H1 (cell line): ENCODE measurements around the gene MSTO1. TPM values are rescaled to one million over a fixed set of nuclear protein-coding genes. Genes with fewer than 3 reads are reported as not detected.
"Not testable (repeated sequence)": the region's sequence is repeated elsewhere in the genome, so short reads cannot be mapped to it uniquely, and the experiment has no call there.

Source experiments
- CTCF ChIA-PET: fragments of 300-600 bp; sonication (Branson Sonifier 250); formaldehyde crosslinking; loops from one replicate; lab custom pipeline; 2021; ENCODE audit not compliant: partially characterized antibody; lab: Charles Lee
- POLR2A ChIA-PET: fragments of 300-600 bp; sonication (Branson Sonifier 250); formaldehyde crosslinking; loops from one replicate; lab custom pipeline; 2021; ENCODE audit warnings: inconsistent platforms; ENCODE audit not compliant: partially characterized antibody; lab: Charles Lee
- DNase-seq, 2 experiments: peaks; one replicate each; pipeline versions ENCODE4 v3.0.0 to v3.0.0-alpha.2; 2010 to 2022; ENCODE audit warnings: low spot score in 2 of 2, low read depth in 1 of 2, mixed read lengths in 1 of 2
- FAIRE-seq: peaks from 2 replicates; lab custom pipeline; 2011; peaks lifted over from hg19 to GRCh38; lab: Jason Lieb, UNC
- H2AFZ ChIP-seq: 2 replicates; pipeline ENCODE4 v1.8.1; 2012; ENCODE audit warnings: low read length, inconsistent platforms
- H2AK5ac ChIP-seq: 2 replicates; pipeline ENCODE4 v1.6.1; 2013; ENCODE audit warnings: low read depth, low read length
- H2BK120ac ChIP-seq: replicated peaks from 2 replicates; pipeline ENCODE3; 2013; ENCODE audit warnings: low read depth, low read length, inconsistent platforms
- H2BK12ac ChIP-seq: 2 replicates; pipeline ENCODE4 v1.6.1; 2013; ENCODE audit warnings: low read depth, low read length
- H2BK15ac ChIP-seq: 2 replicates; pipeline ENCODE4 v1.6.1; 2013; ENCODE audit warnings: low read length
- H2BK20ac ChIP-seq: 2 replicates; pipeline ENCODE4 v1.6.1; 2013; ENCODE audit warnings: low read length
- H2BK5ac ChIP-seq: 2 replicates; pipeline ENCODE4 v1.6.1; 2013; ENCODE audit warnings: low read depth, low read length
- H3K14ac ChIP-seq: 2 replicates; pipeline ENCODE4 v1.6.1; 2013; ENCODE audit warnings: inconsistent platforms; ENCODE audit not compliant: insufficient read length
- H3K18ac ChIP-seq: 2 replicates; pipeline ENCODE4 v1.6.1; 2013; ENCODE audit warnings: low read length; ENCODE audit errors: extremely low read depth
- H3K23ac ChIP-seq: 2 replicates; pipeline ENCODE4 v1.6.1; 2013; ENCODE audit warnings: inconsistent platforms; ENCODE audit not compliant: insufficient read length
- H3K23me2 ChIP-seq: 2 replicates; pipeline ENCODE4 v1.6.1; 2013; ENCODE audit warnings: low read depth, low read length
- H3K27ac ChIP-seq: 2 replicates; pipeline ENCODE4 v1.6.1; 2011; ENCODE audit warnings: low read depth, low read length, inconsistent platforms
- H3K27me3 ChIP-seq, 4 experiments: replicated peaks in 1 of 4; 1 replicate in 1 of 4; 2 replicates in 3 of 4; pipeline versions ENCODE4 v1.6.1 to v1.8.1; 2011 to 2013; ENCODE audit warnings: low read length in 3 of 4, mild to moderate bottlenecking in 3 of 4, inconsistent platforms in 2 of 4, mixed read lengths in 2 of 4, moderate library complexity in 1 of 4; ENCODE audit not compliant: control insufficient read depth in 3 of 4, insufficient read depth in 3 of 4; ENCODE audit errors: extremely low read depth in 1 of 4
- H3K36me3 ChIP-seq, 4 experiments: 2 replicates each; pipeline versions ENCODE4 v1.6.1 to v1.8.1; 2011 to 2013; ENCODE audit warnings: mild to moderate bottlenecking in 4 of 4, low read length in 3 of 4, moderate library complexity in 2 of 4, control low read depth in 1 of 4, inconsistent platforms in 1 of 4; ENCODE audit not compliant: insufficient read depth in 4 of 4, control insufficient read depth in 2 of 4
- H3K4ac ChIP-seq: replicated peaks from 2 replicates; pipeline ENCODE3; 2013; ENCODE audit warnings: low read length, low read depth, mixed read lengths, inconsistent platforms; ENCODE audit not compliant: insufficient read length
- H3K4me1 ChIP-seq, 4 experiments: replicated peaks in 1 of 4; 1 replicate in 1 of 4; 2 replicates in 3 of 4; pipeline versions ENCODE4 v1.6.1 to v1.8.1; 2011 to 2013; ENCODE audit warnings: low read length in 3 of 4, inconsistent platforms in 2 of 4, mixed read lengths in 1 of 4; ENCODE audit not compliant: insufficient read depth in 4 of 4, control insufficient read depth in 3 of 4
- H3K4me2 ChIP-seq, 2 experiments: 2 replicates each; pipeline versions ENCODE4 v1.6.1 to v1.8.1; 2011 to 2013; ENCODE audit warnings: low read depth in 2 of 2, low read length in 2 of 2, control low read depth in 1 of 2, inconsistent platforms in 1 of 2, mild to moderate bottlenecking in 1 of 2; ENCODE audit not compliant: insufficient read depth in 1 of 2
- H3K4me3 ChIP-seq, 4 experiments: fragments of 200-600, 300-600 bp in 1 of 4; sonication (generic), shearing (Covaris generic), sonication (Bioruptor Twin) in 1 of 4; 2 replicates each; pipeline versions ENCODE4 v1.5.1 to v1.8.1; 2011 to 2016; ENCODE audit warnings: low read length in 4 of 4, low read depth in 3 of 4, control low read depth in 2 of 4, inconsistent platforms in 2 of 4, mild to moderate bottlenecking in 2 of 4, mixed read lengths in 1 of 4, moderate library complexity in 1 of 4; ENCODE audit not compliant: insufficient read depth in 2 of 4; ENCODE audit errors: extremely low read depth in 1 of 4
- H3K56ac ChIP-seq: replicated peaks from 2 replicates; pipeline ENCODE3; 2013; ENCODE audit warnings: low read depth, mild to moderate bottlenecking, mixed read lengths, low read length, inconsistent platforms; ENCODE audit not compliant: insufficient read length
- H3K79me1 ChIP-seq: 2 replicates; pipeline ENCODE4 v1.6.1; 2013; ENCODE audit warnings: low read depth, low read length, control low read depth
- H3K79me2 ChIP-seq, 2 experiments: 2 replicates each; pipeline versions ENCODE4 v1.6.1 to v1.8.1; 2012 to 2013; ENCODE audit warnings: low read length in 2 of 2, mild to moderate bottlenecking in 2 of 2, inconsistent platforms in 1 of 2; ENCODE audit not compliant: insufficient read depth in 2 of 2, control insufficient read depth in 1 of 2
- H3K9ac ChIP-seq, 4 experiments: replicated peaks in 1 of 4; 1 replicate in 1 of 4; 2 replicates in 3 of 4; pipeline versions ENCODE4 v1.6.1 to v1.8.1; 2011 to 2013; ENCODE audit warnings: low read depth in 3 of 4, low read length in 3 of 4, control low read depth in 2 of 4, mild to moderate bottlenecking in 2 of 4, moderate library complexity in 2 of 4, inconsistent platforms in 1 of 4; ENCODE audit errors: extremely low read depth in 1 of 4
- H3K9me3 ChIP-seq, 2 experiments: 2 replicates each; pipeline versions ENCODE4 v1.6.1 to v1.8.1; 2012 to 2013; ENCODE audit warnings: mild to moderate bottlenecking in 2 of 2, moderate library complexity in 2 of 2, control low read depth in 1 of 2, inconsistent platforms in 1 of 2, low read depth in 1 of 2, low read length in 1 of 2, mixed read lengths in 1 of 2; ENCODE audit not compliant: insufficient read depth in 2 of 2
- H4K20me1 ChIP-seq, 2 experiments: replicated peaks in 1 of 2; 2 replicates each; pipeline versions ENCODE3 to v1.8.1; 2011 to 2013; ENCODE audit warnings: inconsistent platforms in 2 of 2, low read length in 2 of 2, mild to moderate bottlenecking in 1 of 2; ENCODE audit not compliant: insufficient read depth in 2 of 2, control insufficient read depth in 1 of 2
- H4K5ac ChIP-seq: 2 replicates; pipeline ENCODE4 v1.6.1; 2013; ENCODE audit warnings: low read length, low read depth, mixed read lengths, inconsistent platforms; ENCODE audit not compliant: insufficient read length
- H4K8ac ChIP-seq: 2 replicates; pipeline ENCODE4 v1.8.0; 2013; ENCODE audit warnings: mild to moderate bottlenecking, moderate library complexity, low read length, inconsistent platforms; ENCODE audit not compliant: insufficient read depth; ENCODE audit errors: extremely low read depth
- H4K91ac ChIP-seq: replicated peaks from 2 replicates; pipeline ENCODE3; 2013; ENCODE audit warnings: low read length, mixed read lengths, inconsistent platforms; ENCODE audit not compliant: insufficient read length
- WGBS, 2 experiments: shearing (Covaris generic) in 1 of 2; methylation state at CpG; one replicate each; pipeline versions ENCODE4 v1.1.6 to v1.1.7; 2013 to 2015; ENCODE audit warnings: low lambda C conversion rate in 2 of 2, mixed read lengths in 2 of 2, inconsistent platforms in 1 of 2, low coverage in 1 of 2, missing lambda C conversion rate in 1 of 2; ENCODE audit not compliant: insufficient replicate concordance in 2 of 2, insufficient coverage in 1 of 2, insufficient read length in 1 of 2; ENCODE audit errors: extremely low coverage in 1 of 2, missing lambda C conversion rate in 1 of 2; 5-methylcytosine and 5-hydroxymethylcytosine counted together
- polyA plus RNA-seq, 7 experiments: library from polyadenylated mRNA; depleted of rRNA in 3 of 7; stranded (reverse) in 5 of 7; unstranded in 2 of 7; fragments of >200 nt in 5 of 7; fragments of 200-250 nt in 2 of 7; gene quantifications; 1 replicate in 5 of 7; 2 replicates in 1 of 7; 4 replicates in 1 of 7; pipeline versions ENCODE4 v1.2.1 to v1.2.3, GENCODE V29; 2011 to 2013; ENCODE audit warnings: missing spikeins in 2 of 7, mixed read lengths in 2 of 7
- total RNA-seq: library from RNA; stranded (reverse); fragmentation: NEBNext Ultra II Directional; extraction: Animal tissue kit (Norgen Biotek cat#: 25700); gene quantifications from 2 replicates; pipeline ENCODE4 v1.2.1, GENCODE V29; 2021

Gene MSTO1
- total and polyA plus RNA-seq, 2 of the 8 experiments (the other 6 are each of a cell fraction or from before 2014, with no cell fraction given) = 40.5 to 51.0 TPM

DNA sequence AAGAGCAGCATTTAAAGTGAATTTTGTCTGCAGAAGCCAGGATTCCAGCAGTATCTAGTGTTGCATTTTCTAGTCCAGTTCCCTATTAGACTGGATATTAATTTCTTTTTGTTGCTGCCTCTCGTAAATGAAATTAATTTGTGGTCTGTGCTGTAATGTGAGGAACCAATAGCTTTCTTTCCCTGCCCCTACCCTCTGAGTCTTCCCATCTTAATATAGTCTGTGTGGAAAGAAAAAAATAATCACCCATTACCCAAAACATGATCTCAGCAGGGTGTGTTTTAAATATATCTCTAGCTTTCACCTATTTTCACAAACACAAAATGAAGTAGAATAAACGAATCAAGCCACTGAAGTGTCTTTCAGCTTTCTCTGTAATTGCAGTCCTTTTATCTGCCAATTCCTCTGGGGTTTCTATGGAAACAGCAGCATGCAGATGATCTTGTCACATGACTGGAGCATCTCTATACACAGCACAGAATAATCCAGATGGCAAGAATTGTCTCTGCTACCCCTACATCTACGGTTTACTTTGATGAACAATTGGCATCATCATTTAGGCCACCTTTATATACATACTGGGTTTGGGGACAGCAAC lies 14.0 kb upstream of the MSTO1 start:
- H2BK15ac ChIP-seq, H2BK120ac ChIP-seq, H4K20me1 ChIP-seq, H3K18ac ChIP-seq, H2BK12ac ChIP-seq, H3K4me1 ChIP-seq, H3K27ac ChIP-seq, H2BK5ac ChIP-seq, H3K27me3 ChIP-seq, H3K14ac ChIP-seq, FAIRE-seq, H3K36me3 ChIP-seq, H3K79me2 ChIP-seq, H3K4me3 ChIP-seq, H3K79me1 ChIP-seq, H3K9me3 ChIP-seq, H3K4ac ChIP-seq, H3K56ac ChIP-seq, H3K23me2 ChIP-seq, H2BK20ac ChIP-seq, H4K5ac ChIP-seq, DNase-seq, POLR2A ChIA-PET, H3K9ac ChIP-seq, H4K91ac ChIP-seq, H2AK5ac ChIP-seq, H3K23ac ChIP-seq, H2AFZ ChIP-seq, H3K4me2 ChIP-seq, H4K8ac ChIP-seq: not testable (repeated sequence)
- 86% methylated on average over 3 of the region's 3 CpGs; no CpG with 5 or more reads in 1 of the 2 experiments for WGBS, 2 experiments
- CTCF ChIA-PET = interaction anchor here (0.8 to 1.9 kb wide), 4 partner anchors 11 to 346 kb away, joined by 3 to 5 read pairs (median 4); no protein-coding TSS in a partner anchor
